GM12878 (cell line): ENCODE data around the gene JHY. TPM values are rescaled to one million over a fixed set of nuclear protein-coding genes. Genes with fewer than 3 reads are reported as not detected.

Experiments used
- ATF7 ChIP-seq: fragments of 450-650 bp; IDR thresholded peaks from 2 replicates; pipeline ENCODE4 v1.6.1; 2016; ENCODE audit warnings: low read depth, mild to moderate bottlenecking
- BHLHE40 ChIP-seq, 2 experiments: fragments of 450-650 bp in 1 of 2; IDR thresholded peaks; 2 replicates each; pipeline ENCODE4 v1.6.1; 2011 to 2017; ENCODE audit warnings: low read depth in 2 of 2, borderline replicate concordance in 1 of 2, improper control_type of control experiment in 1 of 2, low read length in 1 of 2, mild to moderate bottlenecking in 1 of 2
- FOXK2 ChIP-seq: fragments of 450-650 bp; IDR thresholded peaks from 2 replicates; pipeline ENCODE4 v1.6.1; 2017; ENCODE audit warnings: mild to moderate bottlenecking, moderate library complexity
- FOXM1 ChIP-seq: IDR thresholded peaks from 2 replicates; pipeline ENCODE4 v1.6.1; 2012; ENCODE audit warnings: low read depth, mild to moderate bottlenecking, inconsistent platforms, low read length, moderate library complexity
- IKZF1 ChIP-seq: fragments of 450-650 bp; conservative IDR thresholded peaks from 2 replicates; pipeline ENCODE4 v1.6.1; 2017; ENCODE audit warnings: antibody characterized with exemption, mild to moderate bottlenecking
- IRF4 ChIP-seq: IDR thresholded peaks from 2 replicates; pipeline ENCODE4 v1.6.1; 2011; ENCODE audit warnings: low read depth, low read length
- MXI1 ChIP-seq: fragments of 150-350 bp; IDR thresholded peaks from 2 replicates; pipeline ENCODE4 v1.6.1; 2011; ENCODE audit warnings: low read depth, mild to moderate bottlenecking, inconsistent platforms, low read length, improper control_type of control experiment
- MYC ChIP-seq: IDR thresholded peaks from 2 replicates; pipeline ENCODE4 v1.6.1; 2011; ENCODE audit warnings: mild to moderate bottlenecking, low read length, moderate library complexity, inconsistent platforms; ENCODE audit not compliant: insufficient read depth, insufficient replicate concordance, insufficient read length, severe bottlenecking
- NFYA ChIP-seq: IDR thresholded peaks from 2 replicates; pipeline ENCODE4 v1.6.1; 2011; ENCODE audit warnings: low read depth, mild to moderate bottlenecking, low read length, improper control_type of control experiment, borderline replicate concordance
- NR2C2 ChIP-seq: IDR thresholded peaks from 2 replicates; pipeline ENCODE4 v1.6.1; 2011; ENCODE audit warnings: borderline replicate concordance, low read depth; ENCODE audit not compliant: control insufficient read depth, insufficient read length
- RBBP5 ChIP-seq: fragments of 200-600 bp; sonication (generic); conservative IDR thresholded peaks from 2 replicates; pipeline ENCODE4 v1.6.1; 2016
- RELA ChIP-seq: fragments of 450-650 bp; IDR thresholded peaks from 2 replicates; pipeline ENCODE4 v1.8.0; 2014; ENCODE audit warnings: borderline replicate concordance; ENCODE audit not compliant: partially characterized antibody
- RFX5 ChIP-seq: IDR thresholded peaks from 2 replicates; pipeline ENCODE4 v1.6.1; 2011; ENCODE audit warnings: low read depth, low read length, improper control_type of control experiment
- SMAD5 ChIP-seq: IDR thresholded peaks from 2 replicates; pipeline ENCODE4 v1.6.1; 2016; ENCODE audit warnings: antibody characterized with exemption, low read depth
- SREBF2 ChIP-seq: IDR thresholded peaks from 2 replicates; pipeline ENCODE4 v1.6.1; 2012; ENCODE audit warnings: mild to moderate bottlenecking, low read length
- SUPT20H ChIP-seq: IDR thresholded peaks from 2 replicates; pipeline ENCODE4 v1.6.1; 2011; ENCODE audit warnings: low read depth, mild to moderate bottlenecking, low read length, moderate library complexity, borderline replicate concordance; ENCODE audit not compliant: control insufficient read depth
- TCF12 ChIP-seq: IDR thresholded peaks from 2 replicates; pipeline ENCODE4 v1.6.1; 2011; ENCODE audit warnings: low read depth, mild to moderate bottlenecking, low read length
- ZNF217 ChIP-seq: fragments of 450-650 bp; IDR thresholded peaks from 2 replicates; pipeline ENCODE4 v1.6.1; 2017; ENCODE audit warnings: antibody characterized with exemption, mild to moderate bottlenecking
- ZNF24 ChIP-seq: fragments of 450-650 bp; IDR thresholded peaks from 2 replicates; pipeline ENCODE4 v1.6.1; 2017; ENCODE audit warnings: antibody characterized with exemption, mild to moderate bottlenecking
- polyA plus RNA-seq, 11 experiments: library from polyadenylated mRNA; depleted of rRNA in 4 of 11; unstranded in 6 of 11; stranded (reverse) in 5 of 11; fragments of >200 nt; fragmentation: Nextera tagmentation in 4 of 11; fragmentation: Illumina TruSeq in 1 of 11; extraction: Ambion mirVana in 4 of 11; extraction: Trizol in 1 of 11; gene quantifications; 1 replicate in 1 of 11; 2 replicates in 10 of 11; pipeline versions ENCODE4 v1.2.1 to v1.2.3, GENCODE V29; 2011 to 2016; ENCODE audit warnings: inconsistent platforms in 2 of 11, missing spikeins in 2 of 11, low read depth in 1 of 11
- total RNA-seq, 4 experiments: library from RNA; depleted of rRNA in 3 of 4; stranded (reverse); fragments of >200 nt in 3 of 4; fragmentation: Illumina TruSeq in 1 of 4; extraction: Trizol in 1 of 4; gene quantifications; 2 replicates each; pipeline versions ENCODE4 v1.2.1 to v1.2.3, GENCODE V29; 2013 to 2021
- TF ChIP-seq, protein P1 (sequence below): fragments of 450-650 bp; formaldehyde crosslinking; IDR thresholded peaks from 2 replicates; pipeline ENCODE4 v1.5.0; 2022; ENCODE audit warnings: mild to moderate bottlenecking, missing genetic modification characterization
- TF ChIP-seq, protein P2 (sequence below): IDR thresholded peaks from 2 replicates; pipeline ENCODE4 v1.6.1; 2012; ENCODE audit warnings: low read length, inconsistent platforms
- TF ChIP-seq, protein P3 (sequence below): fragments of 450-650 bp; IDR thresholded peaks from 2 replicates; pipeline ENCODE4 v1.6.1; 2017; ENCODE audit warnings: antibody characterized with exemption, mild to moderate bottlenecking, moderate library complexity

Gene JHY
- total and polyA plus RNA-seq, 10 of the 15 experiments (the other 5 are each of a cell fraction or from before 2014, with no cell fraction given): 0.90 to 7.1 (median 5.5) TPM

DNA sequence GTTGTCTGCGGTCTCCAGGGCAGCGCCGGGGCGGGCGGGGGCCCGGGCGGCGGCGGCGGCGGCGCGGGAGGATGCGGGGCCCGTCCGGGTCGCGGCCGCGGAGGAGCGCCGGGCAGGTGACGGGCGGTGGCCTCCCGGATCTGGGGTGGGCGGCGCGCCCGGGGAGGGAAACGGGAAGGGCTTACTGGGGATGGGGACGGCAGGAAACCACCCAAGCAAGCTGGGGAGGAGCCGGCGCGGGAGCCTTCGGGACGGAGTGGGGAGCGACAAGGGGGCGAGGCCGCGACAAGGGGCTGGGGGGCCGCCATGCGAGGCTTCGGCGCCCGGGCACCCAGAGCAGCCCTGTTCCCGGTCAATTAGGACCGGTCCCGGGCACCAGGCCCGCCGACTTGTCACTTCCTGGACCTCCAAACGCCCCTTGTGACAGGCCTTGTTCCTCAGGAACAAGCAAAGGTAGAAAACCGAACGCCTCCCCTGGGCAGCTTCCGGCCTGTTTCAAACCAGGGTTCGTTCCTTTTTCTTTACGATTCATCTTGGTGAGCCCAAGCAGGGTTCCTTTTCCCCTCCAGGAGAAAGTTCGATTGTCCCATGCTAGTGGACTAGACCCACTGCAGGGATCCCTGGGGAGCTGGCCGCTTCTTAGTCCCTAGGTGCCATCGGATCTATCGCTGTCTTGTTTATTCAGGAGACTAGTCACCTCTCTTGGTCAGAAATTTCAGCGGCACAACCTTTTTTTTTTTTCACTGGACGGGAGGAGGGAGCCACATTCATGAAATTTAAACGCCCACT lies 492 bp downstream of the JHY start (continued):
- TF ChIP-seq MXI1 (no peak), FOXM1 (no peak), ATF7 (no peak), RBBP5 (no peak), ZNF217 (no peak), BHLHE40 (IDR thresholded peaks at IDR 0.05; ENCODE audit: borderline replicate concordance in 1 of 2, low read depth in 2 of 2, low read length in 1 of 2) (peak in 1 of 2 experiments; percentile 54; a peak in 2 of 4 replicates), SUPT20H (no peak), RFX5 (no peak), TCF12 (no peak), RELA (no peak), NR2C2 (no peak), IRF4 (0 out of 2 replicates have a peak, but pooled peaks have one; percentile 13), SREBF2 (no peak), MYC (no peak), ZNF24 (no peak), SMAD5 (no peak), IKZF1 (peak; percentile 84), FOXK2 (no peak), NFYA (no peak)
- TF ChIP-seq, protein P1, sequence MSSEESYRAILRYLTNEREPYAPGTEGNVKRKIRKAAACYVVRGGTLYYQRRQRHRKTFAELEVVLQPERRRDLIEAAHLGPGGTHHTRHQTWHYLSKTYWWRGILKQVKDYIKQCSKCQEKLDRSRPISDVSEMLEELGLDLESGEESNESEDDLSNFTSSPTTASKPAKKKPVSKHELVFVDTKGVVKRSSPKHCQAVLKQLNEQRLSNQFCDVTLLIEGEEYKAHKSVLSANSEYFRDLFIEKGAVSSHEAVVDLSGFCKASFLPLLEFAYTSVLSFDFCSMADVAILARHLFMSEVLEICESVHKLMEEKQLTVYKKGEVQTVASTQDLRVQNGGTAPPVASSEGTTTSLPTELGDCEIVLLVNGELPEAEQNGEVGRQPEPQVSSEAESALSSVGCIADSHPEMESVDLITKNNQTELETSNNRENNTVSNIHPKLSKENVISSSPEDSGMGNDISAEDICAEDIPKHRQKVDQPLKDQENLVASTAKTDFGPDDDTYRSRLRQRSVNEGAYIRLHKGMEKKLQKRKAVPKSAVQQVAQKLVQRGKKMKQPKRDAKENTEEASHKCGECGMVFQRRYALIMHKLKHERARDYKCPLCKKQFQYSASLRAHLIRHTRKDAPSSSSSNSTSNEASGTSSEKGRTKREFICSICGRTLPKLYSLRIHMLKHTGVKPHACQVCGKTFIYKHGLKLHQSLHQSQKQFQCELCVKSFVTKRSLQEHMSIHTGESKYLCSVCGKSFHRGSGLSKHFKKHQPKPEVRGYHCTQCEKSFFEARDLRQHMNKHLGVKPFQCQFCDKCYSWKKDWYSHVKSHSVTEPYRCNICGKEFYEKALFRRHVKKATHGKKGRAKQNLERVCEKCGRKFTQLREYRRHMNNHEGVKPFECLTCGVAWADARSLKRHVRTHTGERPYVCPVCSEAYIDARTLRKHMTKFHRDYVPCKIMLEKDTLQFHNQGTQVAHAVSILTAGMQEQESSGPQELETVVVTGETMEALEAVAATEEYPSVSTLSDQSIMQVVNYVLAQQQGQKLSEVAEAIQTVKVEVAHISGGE (CRISPR knock-in tag): no peak
- TF ChIP-seq, protein P2, sequence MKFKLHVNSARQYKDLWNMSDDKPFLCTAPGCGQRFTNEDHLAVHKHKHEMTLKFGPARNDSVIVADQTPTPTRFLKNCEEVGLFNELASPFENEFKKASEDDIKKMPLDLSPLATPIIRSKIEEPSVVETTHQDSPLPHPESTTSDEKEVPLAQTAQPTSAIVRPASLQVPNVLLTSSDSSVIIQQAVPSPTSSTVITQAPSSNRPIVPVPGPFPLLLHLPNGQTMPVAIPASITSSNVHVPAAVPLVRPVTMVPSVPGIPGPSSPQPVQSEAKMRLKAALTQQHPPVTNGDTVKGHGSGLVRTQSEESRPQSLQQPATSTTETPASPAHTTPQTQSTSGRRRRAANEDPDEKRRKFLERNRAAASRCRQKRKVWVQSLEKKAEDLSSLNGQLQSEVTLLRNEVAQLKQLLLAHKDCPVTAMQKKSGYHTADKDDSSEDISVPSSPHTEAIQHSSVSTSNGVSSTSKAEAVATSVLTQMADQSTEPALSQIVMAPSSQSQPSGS: no peak
- TF ChIP-seq, protein P3, sequence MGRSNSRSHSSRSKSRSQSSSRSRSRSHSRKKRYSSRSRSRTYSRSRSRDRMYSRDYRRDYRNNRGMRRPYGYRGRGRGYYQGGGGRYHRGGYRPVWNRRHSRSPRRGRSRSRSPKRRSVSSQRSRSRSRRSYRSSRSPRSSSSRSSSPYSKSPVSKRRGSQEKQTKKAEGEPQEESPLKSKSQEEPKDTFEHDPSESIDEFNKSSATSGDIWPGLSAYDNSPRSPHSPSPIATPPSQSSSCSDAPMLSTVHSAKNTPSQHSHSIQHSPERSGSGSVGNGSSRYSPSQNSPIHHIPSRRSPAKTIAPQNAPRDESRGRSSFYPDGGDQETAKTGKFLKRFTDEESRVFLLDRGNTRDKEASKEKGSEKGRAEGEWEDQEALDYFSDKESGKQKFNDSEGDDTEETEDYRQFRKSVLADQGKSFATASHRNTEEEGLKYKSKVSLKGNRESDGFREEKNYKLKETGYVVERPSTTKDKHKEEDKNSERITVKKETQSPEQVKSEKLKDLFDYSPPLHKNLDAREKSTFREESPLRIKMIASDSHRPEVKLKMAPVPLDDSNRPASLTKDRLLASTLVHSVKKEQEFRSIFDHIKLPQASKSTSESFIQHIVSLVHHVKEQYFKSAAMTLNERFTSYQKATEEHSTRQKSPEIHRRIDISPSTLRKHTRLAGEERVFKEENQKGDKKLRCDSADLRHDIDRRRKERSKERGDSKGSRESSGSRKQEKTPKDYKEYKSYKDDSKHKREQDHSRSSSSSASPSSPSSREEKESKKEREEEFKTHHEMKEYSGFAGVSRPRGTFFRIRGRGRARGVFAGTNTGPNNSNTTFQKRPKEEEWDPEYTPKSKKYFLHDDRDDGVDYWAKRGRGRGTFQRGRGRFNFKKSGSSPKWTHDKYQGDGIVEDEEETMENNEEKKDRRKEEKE: no peak
